Measurements from ENCODE around the gene TRIM29.

TRIM29 gene

GRCh38 chr11:120178561-120179056 is 40.7 kb upstream of the TRIM29 start:
- no peak for DNase-seq (ENCODE audit: low read depth, low spot score)
- Histone ChIP-seq H3K4me3 (ENCODE audit: insufficient read length, low read depth) (no peak overlapping the region), H3K36me3 (ENCODE audit: insufficient read depth, insufficient read length, low read length) (no peaks in the 10 kb centered on the region), H3K27me3 (ENCODE audit: insufficient read depth, insufficient read length) (peaks cover 9% of the 10 kb centered on the region), H3K4me1 (ENCODE audit: insufficient read depth, insufficient read length) (no peaks in the 10 kb centered on the region), H3K9me3 (ENCODE audit: insufficient read depth, low read length) (no peaks in the 10 kb centered on the region), H3K9ac (ENCODE audit: insufficient read length, low read depth) (no peak overlapping the region)
- TF ChIP-seq YY1 (IDR thresholded peaks at IDR 0.05; ENCODE audit: insufficient read depth, insufficient read length) (no peak), ZNF274 (IDR thresholded peaks at IDR 0.05; ENCODE audit: low read depth, low read length) (no peak), SUZ12 (IDR thresholded peaks at IDR 0.05; ENCODE audit: extremely low read depth, insufficient read depth, insufficient read length) (no peak)

GRCh38 chr11:120174866-120175265 is 37.0 kb upstream of the TRIM29 start:
- Histone ChIP-seq H3K9ac (ENCODE audit: insufficient read length, low read depth) (no peak overlapping the region), H3K27me3 (ENCODE audit: insufficient read depth, insufficient read length) (peaks cover 36% of the 10 kb centered on the region), H3K4me3 (ENCODE audit: insufficient read length, low read depth) (no peak overlapping the region), H3K4me1 (ENCODE audit: insufficient read depth, insufficient read length) (no peaks in the 10 kb centered on the region), H3K36me3 (ENCODE audit: insufficient read depth, insufficient read length, low read length) (no peaks in the 10 kb centered on the region), H3K9me3 (ENCODE audit: insufficient read depth, low read length) (no peaks in the 10 kb centered on the region)
- TF ChIP-seq YY1 (IDR thresholded peaks at IDR 0.05; ENCODE audit: insufficient read depth, insufficient read length) (no peak), SUZ12 (IDR thresholded peaks at IDR 0.05; ENCODE audit: extremely low read depth, insufficient read depth, insufficient read length) (no peak), ZNF274 (IDR thresholded peaks at IDR 0.05; ENCODE audit: low read depth, low read length) (no peak)
- DNase-seq (ENCODE audit: low read depth, low spot score): no peak

GRCh38 chr11:120173807-120174206 is 35.9 kb upstream of the TRIM29 start:
- no peaks in the 10 kb centered on the region for H3K36me3 ChIP-seq (ENCODE audit: insufficient read depth, insufficient read length, low read length)
- TF ChIP-seq YY1 (IDR thresholded peaks at IDR 0.05; ENCODE audit: insufficient read depth, insufficient read length) (no peak), ZNF274 (IDR thresholded peaks at IDR 0.05; ENCODE audit: low read depth, low read length) (no peak), SUZ12 (IDR thresholded peaks at IDR 0.05; ENCODE audit: extremely low read depth, insufficient read depth, insufficient read length) (no peak)
- H3K9ac ChIP-seq (ENCODE audit: insufficient read length, low read depth): no peak overlapping the region
- H3K9me3 ChIP-seq (ENCODE audit: insufficient read depth, low read length): no peaks in the 10 kb centered on the region
- peaks cover 44% of the 10 kb centered on the region for H3K27me3 ChIP-seq (ENCODE audit: insufficient read depth, insufficient read length)
- no peak for DNase-seq (ENCODE audit: low read depth, low spot score)
- H3K4me1 ChIP-seq (ENCODE audit: insufficient read depth, insufficient read length): no peaks in the 10 kb centered on the region
- no peak overlapping the region for H3K4me3 ChIP-seq (ENCODE audit: insufficient read length, low read depth)

GRCh38 chr11:120173019-120173705 is 35.2 kb upstream of the TRIM29 start:
- TF ChIP-seq YY1 (IDR thresholded peaks at IDR 0.05; ENCODE audit: insufficient read depth, insufficient read length) (no peak), SUZ12 (IDR thresholded peaks at IDR 0.05; ENCODE audit: extremely low read depth, insufficient read depth, insufficient read length) (no peak), ZNF274 (IDR thresholded peaks at IDR 0.05; ENCODE audit: low read depth, low read length) (no peak)
- no peaks in the 10 kb centered on the region for H3K9me3 ChIP-seq (ENCODE audit: insufficient read depth, low read length)
- H3K9ac ChIP-seq (ENCODE audit: insufficient read length, low read depth): no peak overlapping the region
- H3K27me3 ChIP-seq (ENCODE audit: insufficient read depth, insufficient read length): peaks cover 51% of the 10 kb centered on the region
- no peaks in the 10 kb centered on the region for H3K36me3 ChIP-seq (ENCODE audit: insufficient read depth, insufficient read length, low read length)
- no peaks in the 10 kb centered on the region for H3K4me1 ChIP-seq (ENCODE audit: insufficient read depth, insufficient read length)
- H3K4me3 ChIP-seq (ENCODE audit: insufficient read length, low read depth): no peak overlapping the region
- no peak for DNase-seq (ENCODE audit: low read depth, low spot score)

- Histone ChIP-seq H3K4me3 (ENCODE audit: insufficient read length, low read depth) (no peak overlapping the region), H3K4me1 (ENCODE audit: insufficient read depth, insufficient read length) (no peaks in the 10 kb centered on the region), H3K9ac (ENCODE audit: insufficient read length, low read depth) (no peak overlapping the region), H3K9me3 (ENCODE audit: insufficient read depth, low read length) (no peaks in the 10 kb centered on the region), H3K27me3 (ENCODE audit: insufficient read depth, insufficient read length) (peaks cover 57% of the 10 kb centered on the region), H3K36me3 (ENCODE audit: insufficient read depth, insufficient read length, low read length) (no peaks in the 10 kb centered on the region)
- DNase-seq (ENCODE audit: low read depth, low spot score): peak; percentile 60
- no peak for TF ChIP-seq ZNF274 (IDR thresholded peaks at IDR 0.05; ENCODE audit: low read depth, low read length)
- TF ChIP-seq YY1 (IDR thresholded peaks at IDR 0.05; ENCODE audit: insufficient read depth, insufficient read length): no peak
- no peak for TF ChIP-seq SUZ12 (IDR thresholded peaks at IDR 0.05; ENCODE audit: extremely low read depth, insufficient read depth, insufficient read length)
These were observed 34.4 kb upstream of the TRIM29 start for GRCh38 chr11:120172054-120172911.

GRCh38 chr11:120170741-120171261 is 32.9 kb upstream of the TRIM29 start:
- TF ChIP-seq ZNF274 (IDR thresholded peaks at IDR 0.05; ENCODE audit: low read depth, low read length): no peak
- TF ChIP-seq YY1 (IDR thresholded peaks at IDR 0.05; ENCODE audit: insufficient read depth, insufficient read length): no peak
- no peak for TF ChIP-seq SUZ12 (IDR thresholded peaks at IDR 0.05; ENCODE audit: extremely low read depth, insufficient read depth, insufficient read length)
- H3K9me3 ChIP-seq (ENCODE audit: insufficient read depth, low read length): no peaks in the 10 kb centered on the region
- DNase-seq (ENCODE audit: low read depth, low spot score): no peak
- no peak overlapping the region for H3K9ac ChIP-seq (ENCODE audit: insufficient read length, low read depth)
- H3K27me3 ChIP-seq (ENCODE audit: insufficient read depth, insufficient read length): peaks cover 64% of the 10 kb centered on the region
- no peak overlapping the region for H3K4me3 ChIP-seq (ENCODE audit: insufficient read length, low read depth)
- H3K36me3 ChIP-seq (ENCODE audit: insufficient read depth, insufficient read length, low read length): no peaks in the 10 kb centered on the region
- H3K4me1 ChIP-seq (ENCODE audit: insufficient read depth, insufficient read length): no peaks in the 10 kb centered on the region
